ENCODE data around the gene EME2. TPM values are rescaled to one million over a fixed set of nuclear protein-coding genes. Genes with fewer than 3 reads are reported as not detected.
A peak's percentile ranks its signal among the peaks of the same experiment; 100 is the strongest.

The EME2 gene
- total RNA-seq, 2 experiments from 2014 or later, result 15.5 to 15.6 TPM

DNA sequence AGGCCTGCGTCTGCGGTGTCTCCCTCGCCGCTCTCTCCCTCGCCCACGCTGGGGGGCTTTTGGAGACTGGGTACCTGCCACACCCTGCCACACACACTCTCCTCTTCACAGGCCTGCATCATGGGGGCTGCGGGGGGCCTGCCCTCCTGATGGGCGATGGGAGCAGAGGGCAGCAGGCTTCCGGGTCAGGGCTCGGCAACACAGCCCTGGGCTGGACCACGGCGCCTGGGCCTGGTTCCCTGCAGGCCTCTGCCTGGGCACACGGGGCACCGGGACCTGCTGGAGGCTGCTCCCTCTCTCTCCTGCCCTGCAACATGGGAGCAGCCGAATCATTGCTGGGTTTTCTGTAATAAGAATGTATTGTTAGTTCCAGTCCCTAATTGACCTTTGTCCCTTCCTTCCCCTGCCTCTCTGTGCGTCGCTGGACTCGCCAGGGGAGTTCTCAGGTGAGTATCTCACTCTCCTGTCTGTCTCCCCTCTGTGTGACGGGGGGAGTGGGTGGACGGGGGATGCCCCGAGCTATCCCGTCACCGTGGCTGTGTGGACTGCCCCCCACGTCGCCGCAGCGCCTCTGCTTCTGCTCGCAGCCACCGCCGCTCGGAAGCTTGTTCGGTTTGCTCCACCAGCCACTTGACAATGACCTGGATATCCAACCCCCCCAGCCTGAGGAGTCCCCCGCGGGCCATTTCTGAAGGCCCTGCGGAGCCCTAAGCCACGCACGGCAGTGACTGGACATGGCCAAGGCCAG is 14.7 kb upstream of the EME2 start:
- ChIA-PET POLR2A (interaction anchor here (0.8 kb wide), 1 partner anchor 13 kb away, joined by 3 read pairs; no protein-coding TSS in a partner anchor), CTCF (no interaction called here)
- no peaks in the 10 kb centered on the region for H3K27me3 Mint-ChIP-seq
- ATAC-seq, result no peak
- H3K27ac Mint-ChIP-seq, result peak overlapping the region; percentile 2
- no peak overlapping the region for H3K4me3 Mint-ChIP-seq
- no peak for DNase-seq
- H3K36me3 Mint-ChIP-seq (ENCODE audit: low read depth), result peaks cover 10% of the 10 kb centered on the region
- no peaks in the 10 kb centered on the region for H3K9me3 Mint-ChIP-seq
- TF ChIP-seq, protein P1, sequence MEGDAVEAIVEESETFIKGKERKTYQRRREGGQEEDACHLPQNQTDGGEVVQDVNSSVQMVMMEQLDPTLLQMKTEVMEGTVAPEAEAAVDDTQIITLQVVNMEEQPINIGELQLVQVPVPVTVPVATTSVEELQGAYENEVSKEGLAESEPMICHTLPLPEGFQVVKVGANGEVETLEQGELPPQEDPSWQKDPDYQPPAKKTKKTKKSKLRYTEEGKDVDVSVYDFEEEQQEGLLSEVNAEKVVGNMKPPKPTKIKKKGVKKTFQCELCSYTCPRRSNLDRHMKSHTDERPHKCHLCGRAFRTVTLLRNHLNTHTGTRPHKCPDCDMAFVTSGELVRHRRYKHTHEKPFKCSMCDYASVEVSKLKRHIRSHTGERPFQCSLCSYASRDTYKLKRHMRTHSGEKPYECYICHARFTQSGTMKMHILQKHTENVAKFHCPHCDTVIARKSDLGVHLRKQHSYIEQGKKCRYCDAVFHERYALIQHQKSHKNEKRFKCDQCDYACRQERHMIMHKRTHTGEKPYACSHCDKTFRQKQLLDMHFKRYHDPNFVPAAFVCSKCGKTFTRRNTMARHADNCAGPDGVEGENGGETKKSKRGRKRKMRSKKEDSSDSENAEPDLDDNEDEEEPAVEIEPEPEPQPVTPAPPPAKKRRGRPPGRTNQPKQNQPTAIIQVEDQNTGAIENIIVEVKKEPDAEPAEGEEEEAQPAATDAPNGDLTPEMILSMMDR (IDR thresholded peaks at IDR 0.05), result no peak
- intact Hi-C loops (cut with micrococcal nuclease), result no loop called here
- peaks cover 8% of the 10 kb centered on the region for H3K4me1 Mint-ChIP-seq (ENCODE audit: low read depth)

DNA sequence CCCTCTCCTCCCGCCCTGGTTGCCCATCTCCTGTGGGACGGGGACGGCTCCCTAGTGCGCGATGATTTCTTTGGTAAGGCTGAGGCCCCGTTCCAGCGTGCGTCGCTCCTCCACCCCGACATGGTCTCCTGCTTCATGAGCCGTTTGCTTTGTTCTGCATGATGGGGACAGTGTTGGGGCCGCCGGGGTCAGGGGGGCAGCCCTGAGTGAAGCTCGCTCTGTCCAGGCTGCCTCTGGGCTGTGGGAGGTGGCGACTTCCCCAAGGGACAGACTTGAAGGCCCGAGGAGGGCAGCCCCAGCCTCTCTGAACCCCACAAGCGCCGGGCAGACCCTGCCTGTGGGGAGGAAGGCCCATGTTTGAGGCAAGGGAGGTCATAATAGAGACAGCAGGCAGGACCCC is 13.7 kb upstream of the EME2 start:
- ChIA-PET CTCF (no interaction called here), POLR2A (interaction anchor here (0.6 to 0.8 kb wide), 2 partner anchors 12 to 148 kb away, joined by 3 read pairs; no protein-coding TSS in a partner anchor)
- Mint-ChIP-seq H3K9me3 (no peaks in the 10 kb centered on the region), H3K4me1 (ENCODE audit: low read depth) (peaks cover 8% of the 10 kb centered on the region), H3K27ac (no peak overlapping the region), H3K27me3 (no peaks in the 10 kb centered on the region), H3K36me3 (ENCODE audit: low read depth) (peaks cover 10% of the 10 kb centered on the region), H3K4me3 (no peak overlapping the region)
- intact Hi-C loops (cut with micrococcal nuclease), result no loop called here
- ATAC-seq (no peak), DNase-seq (no peak)
- TF ChIP-seq, protein P1 (IDR thresholded peaks at IDR 0.05), result no peak

GRCh38 chr16:1759511-1759910 is 13.1 kb upstream of the EME2 start:
- intact Hi-C loops (cut with micrococcal nuclease), result no loop called here
- TF ChIP-seq, protein P1 (IDR thresholded peaks at IDR 0.05), result no peak
- DNase-seq (no peak), ATAC-seq (no peak)
- CTCF ChIA-PET, result no interaction called here
- Mint-ChIP-seq H3K4me1 (ENCODE audit: low read depth) (peaks cover 8% of the 10 kb centered on the region), H3K9me3 (no peaks in the 10 kb centered on the region), H3K27ac (no peak overlapping the region), H3K4me3 (no peak overlapping the region), H3K27me3 (no peaks in the 10 kb centered on the region), H3K36me3 (ENCODE audit: low read depth) (peaks cover 10% of the 10 kb centered on the region)
- POLR2A ChIA-PET, result interaction anchor here (1.6 kb wide), 1 partner anchor 9 kb away, joined by 5 read pairs; no protein-coding TSS in a partner anchor

DNA sequence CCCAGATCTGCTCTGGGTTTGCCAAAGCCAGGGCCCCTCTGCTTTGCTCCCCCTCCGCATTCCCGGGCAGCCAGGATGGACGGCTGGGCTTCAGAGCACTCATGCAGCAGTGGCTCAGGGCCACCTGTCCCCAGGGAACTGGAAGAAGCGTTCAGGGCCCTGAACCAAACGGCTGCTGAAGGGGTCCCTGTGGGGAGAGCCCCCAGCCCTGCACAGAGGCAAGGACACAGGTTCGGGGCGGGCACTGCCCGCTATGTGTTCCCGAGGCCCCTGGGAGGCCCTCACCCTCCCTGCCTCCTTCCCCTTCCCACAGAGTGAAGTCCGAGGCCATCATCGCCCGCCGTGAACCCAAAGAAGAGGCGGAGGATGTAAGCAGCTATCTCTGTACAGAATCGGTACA is 11.7 kb upstream of the EME2 start:
- no peak for DNase-seq
- no peak for ATAC-seq
- no peaks in the 10 kb centered on the region for H3K27me3 Mint-ChIP-seq
- intact Hi-C loops (cut with micrococcal nuclease), result no loop called here
- TF ChIP-seq, protein P1 (IDR thresholded peaks at IDR 0.05), result no peak
- no peak overlapping the region for H3K4me3 Mint-ChIP-seq
- no peak overlapping the region for H3K27ac Mint-ChIP-seq
- no peaks in the 10 kb centered on the region for H3K9me3 Mint-ChIP-seq
- ChIA-PET CTCF (no interaction called here), POLR2A (interaction anchor here (1.4 to 1.6 kb wide), 2 partner anchors 8 to 11 kb away, joined by 5 to 6 read pairs; partner anchors contain the start of genes EME2 and NME3)
- H3K36me3 Mint-ChIP-seq (ENCODE audit: low read depth), result peaks cover 4% of the 10 kb centered on the region
- H3K4me1 Mint-ChIP-seq (ENCODE audit: low read depth), result peaks cover 8% of the 10 kb centered on the region

DNA sequence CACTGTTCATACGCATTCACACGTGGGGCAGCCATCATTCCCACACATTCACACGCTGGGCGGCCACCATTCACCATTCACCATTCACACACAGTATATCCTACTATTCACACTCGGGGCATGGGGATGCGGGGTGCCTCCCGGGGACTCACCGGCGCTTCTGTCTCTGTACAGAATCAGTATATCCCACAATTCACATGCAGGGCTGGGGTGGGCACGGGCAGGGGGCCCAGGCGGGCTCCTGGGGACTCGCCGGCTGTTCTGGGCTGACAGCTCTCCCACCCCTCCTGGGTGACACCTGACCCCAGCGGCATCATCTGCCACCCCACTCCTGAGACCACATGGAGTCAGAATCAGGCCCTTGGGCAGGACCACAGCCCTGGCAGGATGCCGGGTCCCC is 10.9 kb upstream of the EME2 start:
- ATAC-seq (no peak), DNase-seq (no peak)
- Mint-ChIP-seq H3K27me3 (no peaks in the 10 kb centered on the region), H3K4me1 (ENCODE audit: low read depth) (peaks cover 6% of the 10 kb centered on the region), H3K36me3 (ENCODE audit: low read depth) (peaks cover 4% of the 10 kb centered on the region), H3K4me3 (no peak overlapping the region), H3K27ac (no peak overlapping the region), H3K9me3 (no peaks in the 10 kb centered on the region)
- intact Hi-C loops (cut with micrococcal nuclease), result no loop called here
- ChIA-PET CTCF (no interaction called here), POLR2A (no interaction called here)
- TF ChIP-seq, protein P1 (IDR thresholded peaks at IDR 0.05), result no peak
